ENCODE data around the gene PHF10.

- no peak for TF ChIP-seq CTCF (IDR thresholded peaks at IDR 0.05)
- no peak for TF ChIP-seq POLR2A (IDR thresholded peaks at IDR 0.05)
These were observed 39.6 kb upstream of the PHF10 start for GRCh38 chr6:169763881-169764280.
